ENCODE data around the gene AGBL1. TPM values are rescaled to one million over a fixed set of nuclear protein-coding genes. Genes with fewer than 3 reads are reported as not detected.

The AGBL1 gene
- total RNA-seq, 1 donor from 2014 or later, result not detected

DNA sequence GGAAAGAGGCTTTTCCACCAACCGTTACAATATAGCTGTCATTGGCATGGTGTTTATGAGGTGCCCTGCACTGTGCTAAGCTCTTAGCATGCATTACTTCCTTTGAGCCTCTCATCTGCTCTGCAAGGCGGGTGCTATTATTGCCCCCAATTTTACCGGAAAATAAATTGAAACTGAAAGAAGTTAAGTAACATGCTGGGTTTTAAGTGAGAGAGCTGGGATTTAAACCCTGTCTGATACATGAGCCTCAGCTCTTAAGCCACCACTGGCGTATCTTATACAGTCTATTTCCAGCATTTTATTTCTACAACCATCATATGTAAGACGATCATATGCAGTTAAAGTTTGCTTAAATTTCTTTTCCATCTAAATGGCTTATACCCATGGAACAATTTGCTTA is 81.6 kb downstream of the AGBL1 start:
- H3K27me3 Mint-ChIP-seq (ENCODE audit: low read depth, unreplicated experiment), result peaks cover 1% of the 10 kb centered on the region

DNA sequence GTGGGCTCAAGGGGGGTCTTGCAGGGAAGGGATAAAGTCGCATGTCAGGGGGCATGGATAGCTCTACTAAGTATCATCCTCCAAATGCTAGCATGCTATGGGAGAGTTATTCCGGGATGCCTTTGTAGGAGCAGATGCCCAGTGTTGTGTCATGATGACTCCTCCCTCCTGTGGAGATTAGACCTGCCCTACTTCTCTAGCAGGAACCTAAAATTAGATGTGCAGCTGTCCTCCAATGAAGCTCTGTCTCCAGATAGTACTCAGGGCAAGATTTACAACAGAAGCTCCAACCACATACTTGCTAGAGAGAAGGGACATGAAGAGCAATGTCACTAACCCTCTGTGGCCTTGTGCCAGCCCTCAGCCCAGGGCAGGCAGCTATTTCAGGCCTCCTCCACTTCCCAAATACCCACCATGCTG is 82.5 kb downstream of the AGBL1 start:
- Histone ChIP-seq H4K20me1 (ENCODE audit: insufficient read depth, low read length) (no peaks in the 10 kb centered on the region), H3K27me3 (ENCODE audit: insufficient read depth, low read length) (no peaks in the 10 kb centered on the region), H3K79me2 (ENCODE audit: insufficient read depth, low read length) (no peaks in the 10 kb centered on the region), H3K4me1 (ENCODE audit: insufficient read depth, low read length) (peaks cover 11% of the 10 kb centered on the region), H2AFZ (ENCODE audit: low read depth, low read length) (no peak overlapping the region), H3K27ac (ENCODE audit: low read depth, low read length) (no peak overlapping the region), H3K9ac (ENCODE audit: low read length) (no peak overlapping the region), H3K9me3 (ENCODE audit: insufficient read depth, low read depth, low read length) (peaks cover 4% of the 10 kb centered on the region), H3K4me2 (ENCODE audit: low read length) (no peak overlapping the region), H3K4me3 (ENCODE audit: insufficient read depth, low read depth, low read length) (no peak overlapping the region), H3K36me3 (ENCODE audit: insufficient read depth, low read length) (no peaks in the 10 kb centered on the region)
- H3K9me3 Mint-ChIP-seq (ENCODE audit: unreplicated experiment), result no peaks in the 10 kb centered on the region
- H3K27ac Mint-ChIP-seq (ENCODE audit: unreplicated experiment), result no peak overlapping the region
- DNase-seq (ENCODE audit: low read depth), result no peak
- H3K4me3 Mint-ChIP-seq (ENCODE audit: unreplicated experiment), result no peak overlapping the region
- peaks cover 32% of the 10 kb centered on the region for H3K4me1 Mint-ChIP-seq (ENCODE audit: low read depth, unreplicated experiment)
- peaks cover 1% of the 10 kb centered on the region for H3K27me3 Mint-ChIP-seq (ENCODE audit: low read depth, unreplicated experiment)
- FAIRE-seq, result no peak
- TF ChIP-seq, protein P1, sequence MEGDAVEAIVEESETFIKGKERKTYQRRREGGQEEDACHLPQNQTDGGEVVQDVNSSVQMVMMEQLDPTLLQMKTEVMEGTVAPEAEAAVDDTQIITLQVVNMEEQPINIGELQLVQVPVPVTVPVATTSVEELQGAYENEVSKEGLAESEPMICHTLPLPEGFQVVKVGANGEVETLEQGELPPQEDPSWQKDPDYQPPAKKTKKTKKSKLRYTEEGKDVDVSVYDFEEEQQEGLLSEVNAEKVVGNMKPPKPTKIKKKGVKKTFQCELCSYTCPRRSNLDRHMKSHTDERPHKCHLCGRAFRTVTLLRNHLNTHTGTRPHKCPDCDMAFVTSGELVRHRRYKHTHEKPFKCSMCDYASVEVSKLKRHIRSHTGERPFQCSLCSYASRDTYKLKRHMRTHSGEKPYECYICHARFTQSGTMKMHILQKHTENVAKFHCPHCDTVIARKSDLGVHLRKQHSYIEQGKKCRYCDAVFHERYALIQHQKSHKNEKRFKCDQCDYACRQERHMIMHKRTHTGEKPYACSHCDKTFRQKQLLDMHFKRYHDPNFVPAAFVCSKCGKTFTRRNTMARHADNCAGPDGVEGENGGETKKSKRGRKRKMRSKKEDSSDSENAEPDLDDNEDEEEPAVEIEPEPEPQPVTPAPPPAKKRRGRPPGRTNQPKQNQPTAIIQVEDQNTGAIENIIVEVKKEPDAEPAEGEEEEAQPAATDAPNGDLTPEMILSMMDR (IDR thresholded peaks at IDR 0.05; ENCODE audit: insufficient read depth, low read depth, low read length), result no peak
- no peak for TF ChIP-seq EZH2 (IDR thresholded peaks at IDR 0.05; ENCODE audit: insufficient read depth, low read length)
- no peaks in the 10 kb centered on the region for H3K36me3 Mint-ChIP-seq (ENCODE audit: low read depth, unreplicated experiment)

More for the DNA sequence above, 81.6 kb downstream of the AGBL1 start:
- Mint-ChIP-seq H3K4me1 (ENCODE audit: low read depth, unreplicated experiment) (peaks cover 32% of the 10 kb centered on the region), H3K4me3 (ENCODE audit: unreplicated experiment) (no peak overlapping the region), H3K9me3 (ENCODE audit: unreplicated experiment) (no peaks in the 10 kb centered on the region), H3K36me3 (ENCODE audit: low read depth, unreplicated experiment) (no peaks in the 10 kb centered on the region), H3K27ac (ENCODE audit: unreplicated experiment) (no peak overlapping the region)
- no peaks in the 10 kb centered on the region for H3K79me2 ChIP-seq (ENCODE audit: insufficient read depth, low read length)
- peaks cover 11% of the 10 kb centered on the region for H3K4me1 ChIP-seq (ENCODE audit: insufficient read depth, low read length)
- H3K27ac ChIP-seq (ENCODE audit: low read depth, low read length), result no peak overlapping the region
- no peak overlapping the region for H3K9ac ChIP-seq (ENCODE audit: low read length)
- H2AFZ ChIP-seq (ENCODE audit: low read depth, low read length), result no peak overlapping the region
- H3K4me3 ChIP-seq (ENCODE audit: insufficient read depth, low read depth, low read length), result no peak overlapping the region
- H3K9me3 ChIP-seq (ENCODE audit: insufficient read depth, low read depth, low read length), result peaks cover 4% of the 10 kb centered on the region
- DNase-seq (ENCODE audit: low read depth) (no peak), FAIRE-seq (no peak)
- no peak for TF ChIP-seq EZH2 (IDR thresholded peaks at IDR 0.05; ENCODE audit: insufficient read depth, low read length)
- TF ChIP-seq, protein P1 (IDR thresholded peaks at IDR 0.05; ENCODE audit: insufficient read depth, low read depth, low read length), result no peak
- H3K36me3 ChIP-seq (ENCODE audit: insufficient read depth, low read length), result no peaks in the 10 kb centered on the region
- no peaks in the 10 kb centered on the region for H4K20me1 ChIP-seq (ENCODE audit: insufficient read depth, low read length)
- no peak overlapping the region for H3K4me2 ChIP-seq (ENCODE audit: low read length)
- no peaks in the 10 kb centered on the region for H3K27me3 ChIP-seq (ENCODE audit: insufficient read depth, low read length)

DNA sequence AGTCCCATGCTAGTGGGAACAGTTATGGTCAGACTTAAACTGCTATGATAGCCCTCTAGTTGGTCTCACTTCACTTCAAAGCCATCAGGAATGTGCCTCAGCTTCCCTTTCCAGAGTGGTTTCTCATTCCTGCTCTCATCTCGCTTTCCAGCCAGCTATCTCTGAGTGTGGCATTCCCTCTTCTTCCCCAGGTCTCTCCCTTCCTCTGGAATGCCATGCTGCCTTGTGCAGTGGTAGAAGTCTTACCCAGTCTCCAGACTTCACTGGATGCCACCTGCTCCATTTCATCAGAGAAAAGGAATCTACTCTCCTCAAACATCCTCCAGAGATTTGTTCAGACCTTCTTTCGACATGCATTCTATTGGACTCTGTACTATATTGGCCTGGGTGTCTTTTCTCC is 83.0 kb downstream of the AGBL1 start:
- H3K9ac ChIP-seq (ENCODE audit: low read length), result no peak overlapping the region
- peaks cover 32% of the 10 kb centered on the region for H3K4me1 Mint-ChIP-seq (ENCODE audit: low read depth, unreplicated experiment)
- no peaks in the 10 kb centered on the region for H3K27me3 ChIP-seq (ENCODE audit: insufficient read depth, low read length)
- no peaks in the 10 kb centered on the region for H3K79me2 ChIP-seq (ENCODE audit: insufficient read depth, low read length)
- no peak overlapping the region for H3K4me3 Mint-ChIP-seq (ENCODE audit: unreplicated experiment)
- peaks cover 11% of the 10 kb centered on the region for H3K4me1 ChIP-seq (ENCODE audit: insufficient read depth, low read length)
- TF ChIP-seq, protein P1 (IDR thresholded peaks at IDR 0.05; ENCODE audit: insufficient read depth, low read depth, low read length), result no peak
- no peak for TF ChIP-seq EZH2 (IDR thresholded peaks at IDR 0.05; ENCODE audit: insufficient read depth, low read length)
- no peaks in the 10 kb centered on the region for H3K36me3 Mint-ChIP-seq (ENCODE audit: low read depth, unreplicated experiment)
- no peak overlapping the region for H3K4me2 ChIP-seq (ENCODE audit: low read length)
- H3K27me3 Mint-ChIP-seq (ENCODE audit: low read depth, unreplicated experiment), result peaks cover 1% of the 10 kb centered on the region
- no peak overlapping the region for H3K27ac ChIP-seq (ENCODE audit: low read depth, low read length)
- H3K27ac Mint-ChIP-seq (ENCODE audit: unreplicated experiment), result no peak overlapping the region
- H4K20me1 ChIP-seq (ENCODE audit: insufficient read depth, low read length), result no peaks in the 10 kb centered on the region
- no peaks in the 10 kb centered on the region for H3K36me3 ChIP-seq (ENCODE audit: insufficient read depth, low read length)
- H3K9me3 ChIP-seq (ENCODE audit: insufficient read depth, low read depth, low read length), result peaks cover 4% of the 10 kb centered on the region
- FAIRE-seq, result no peak
- no peak for DNase-seq (ENCODE audit: low read depth)
- H3K9me3 Mint-ChIP-seq (ENCODE audit: unreplicated experiment), result no peaks in the 10 kb centered on the region
- no peak overlapping the region for H3K4me3 ChIP-seq (ENCODE audit: insufficient read depth, low read depth, low read length)
- H2AFZ ChIP-seq (ENCODE audit: low read depth, low read length), result no peak overlapping the region
